Measurements from ENCODE around the gene P4HB. TPM values are rescaled to one million over a fixed set of nuclear protein-coding genes. Genes with fewer than 3 reads are reported as not detected.

P4HB gene
- total RNA-seq, 1 experiment from 2014 or later: 800 TPM

DNA sequence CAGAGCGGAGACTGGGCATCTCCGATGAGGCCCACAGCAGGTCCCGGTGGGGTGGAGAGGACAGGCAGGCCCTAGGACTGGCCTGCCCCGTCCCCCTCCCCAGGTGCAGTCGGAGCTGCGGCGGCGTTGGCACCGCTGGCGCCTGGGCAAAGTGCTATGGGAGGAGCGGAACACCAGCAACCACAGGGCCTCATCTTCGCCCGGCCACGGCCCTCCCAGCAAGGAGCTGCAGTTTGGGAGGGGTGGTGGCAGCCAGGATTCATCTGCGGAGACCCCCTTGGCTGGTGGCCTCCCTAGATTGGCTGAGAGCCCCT, 47.0 kb downstream of the P4HB start:
- no peak for DNase-seq (ENCODE audit: extremely low read depth, low read depth)

DNA sequence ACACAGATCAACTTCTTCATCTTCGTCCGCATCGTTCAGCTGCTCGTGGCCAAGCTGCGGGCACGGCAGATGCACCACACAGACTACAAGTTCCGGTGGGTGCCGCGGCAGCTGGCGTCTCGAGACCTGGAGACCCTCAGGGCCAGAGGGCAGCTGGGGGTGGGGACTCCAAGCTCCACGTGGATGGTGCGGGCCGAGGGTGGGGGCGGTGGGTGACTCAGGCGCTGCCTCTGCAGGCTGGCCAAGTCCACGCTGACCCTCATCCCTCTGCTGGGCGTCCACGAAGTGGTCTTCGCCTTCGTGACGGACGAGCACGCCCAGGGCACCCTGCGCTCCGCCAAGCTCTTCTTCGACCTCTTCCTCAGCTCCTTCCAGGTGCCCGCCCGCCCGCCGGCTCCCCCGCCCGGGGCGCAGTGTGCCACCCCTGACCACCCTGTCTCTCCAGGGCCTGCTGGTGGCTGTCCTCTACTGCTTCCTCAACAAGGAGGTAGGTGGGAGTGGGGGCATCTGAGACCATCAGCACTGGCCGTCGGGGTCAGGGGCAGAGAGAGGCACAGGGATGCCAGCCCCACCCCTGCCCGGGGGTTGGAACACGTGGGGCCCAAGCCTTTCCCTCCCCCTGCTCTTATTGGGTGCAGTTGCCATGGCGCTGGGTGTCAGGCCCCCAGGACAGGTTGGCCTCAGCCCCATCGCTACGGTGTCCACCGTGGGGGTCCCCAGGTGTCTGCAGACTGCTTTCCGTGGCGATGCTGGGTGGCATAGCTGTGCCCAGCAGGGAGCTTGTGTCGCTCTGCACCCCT, 47.6 kb downstream of the P4HB start:
- no peak for DNase-seq (ENCODE audit: extremely low read depth, low read depth)

DNA sequence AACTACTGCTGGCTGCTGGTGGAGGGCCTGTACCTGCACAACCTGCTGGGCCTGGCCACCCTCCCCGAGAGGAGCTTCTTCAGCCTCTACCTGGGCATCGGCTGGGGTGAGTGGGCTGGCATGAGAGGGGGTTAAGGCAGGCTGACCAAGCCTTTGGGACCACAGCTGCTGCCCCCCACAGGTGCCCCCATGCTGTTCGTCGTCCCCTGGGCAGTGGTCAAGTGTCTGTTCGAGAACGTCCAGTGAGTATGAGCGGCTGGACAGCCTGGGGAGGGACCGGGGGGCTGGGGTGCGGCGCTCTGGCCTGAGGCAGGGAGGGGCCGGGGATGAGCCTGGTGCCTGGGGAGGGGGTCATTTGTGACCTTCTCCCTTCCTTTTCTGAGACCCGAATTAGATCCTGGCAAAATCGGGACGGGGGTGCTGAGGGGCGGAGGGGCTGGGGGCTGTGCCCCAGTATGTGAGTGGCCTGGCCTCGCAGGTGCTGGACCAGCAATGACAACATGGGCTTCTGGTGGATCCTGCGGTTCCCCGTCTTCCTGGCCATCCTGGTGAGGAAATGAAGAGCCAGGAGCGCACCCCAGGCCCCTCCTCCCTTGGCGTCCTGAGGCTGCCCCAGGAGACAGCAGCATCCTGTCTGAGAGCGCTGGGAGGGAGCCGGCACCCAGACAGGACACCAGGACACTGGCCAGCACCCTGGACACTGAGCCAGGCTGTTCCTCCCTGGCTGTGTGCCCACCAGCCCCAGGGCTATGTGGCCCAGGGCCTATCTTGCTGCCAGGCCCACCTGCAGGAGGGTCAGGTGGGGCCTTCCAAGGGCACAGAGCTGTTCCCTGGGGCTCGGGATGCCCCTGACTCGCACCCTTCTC, 48.4 kb downstream of the P4HB start:
- no peak for DNase-seq (ENCODE audit: extremely low read depth, low read depth)

DNA sequence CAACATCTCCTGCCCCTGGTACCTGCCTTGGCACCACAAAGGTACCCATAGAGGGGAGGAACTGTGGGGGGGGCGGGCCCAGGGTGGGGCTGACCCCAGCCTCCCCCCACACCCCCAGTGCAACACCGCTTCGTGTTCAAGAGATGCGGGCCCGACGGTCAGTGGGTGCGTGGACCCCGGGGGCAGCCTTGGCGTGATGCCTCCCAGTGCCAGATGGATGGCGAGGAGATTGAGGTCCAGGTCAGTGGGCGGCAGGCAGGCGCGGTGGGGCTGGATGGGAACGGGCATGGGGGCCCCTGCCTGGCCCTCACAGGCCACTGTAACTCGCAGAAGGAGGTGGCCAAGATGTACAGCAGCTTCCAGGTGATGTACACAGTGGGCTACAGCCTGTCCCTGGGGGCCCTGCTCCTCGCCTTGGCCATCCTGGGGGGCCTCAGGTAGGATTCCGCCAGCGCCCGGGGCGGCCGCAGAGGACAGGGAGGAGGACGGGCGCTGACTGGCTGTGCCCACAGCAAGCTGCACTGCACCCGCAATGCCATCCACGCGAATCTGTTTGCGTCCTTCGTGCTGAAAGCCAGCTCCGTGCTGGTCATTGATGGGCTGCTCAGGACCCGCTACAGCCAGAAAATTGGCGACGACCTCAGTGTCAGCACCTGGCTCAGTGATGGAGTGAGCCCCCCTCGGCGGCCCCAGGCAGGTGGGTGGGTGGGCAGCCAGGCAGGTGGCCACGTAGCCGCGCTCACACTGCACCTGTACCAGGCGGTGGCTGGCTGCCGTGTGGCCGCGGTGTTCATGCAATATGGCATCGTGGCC, 49.2 kb downstream of the P4HB start:
- DNase-seq (ENCODE audit: extremely low read depth, low read depth): no peak

DNA sequence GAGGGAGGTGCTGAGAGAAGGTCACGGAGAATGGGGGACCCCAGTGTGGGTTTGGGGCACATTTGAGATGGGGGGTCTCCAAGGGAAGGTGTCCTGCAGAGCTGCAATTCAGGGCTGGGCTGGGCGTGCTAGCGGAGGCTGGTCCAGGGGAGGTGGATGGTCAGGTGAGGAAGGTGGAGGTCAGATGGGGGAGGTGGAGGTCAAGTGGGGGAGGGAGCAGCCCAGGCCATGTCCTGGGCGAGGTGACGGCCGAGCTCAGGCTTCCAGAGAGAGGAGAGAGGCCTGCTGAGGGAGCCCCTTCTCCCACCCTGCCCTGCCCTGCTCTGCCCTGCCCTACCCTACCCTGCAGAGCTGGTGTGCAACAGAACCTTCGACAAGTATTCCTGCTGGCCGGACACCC, 49.9 kb downstream of the P4HB start:
- no peak for DNase-seq (ENCODE audit: extremely low read depth, low read depth)

DNA sequence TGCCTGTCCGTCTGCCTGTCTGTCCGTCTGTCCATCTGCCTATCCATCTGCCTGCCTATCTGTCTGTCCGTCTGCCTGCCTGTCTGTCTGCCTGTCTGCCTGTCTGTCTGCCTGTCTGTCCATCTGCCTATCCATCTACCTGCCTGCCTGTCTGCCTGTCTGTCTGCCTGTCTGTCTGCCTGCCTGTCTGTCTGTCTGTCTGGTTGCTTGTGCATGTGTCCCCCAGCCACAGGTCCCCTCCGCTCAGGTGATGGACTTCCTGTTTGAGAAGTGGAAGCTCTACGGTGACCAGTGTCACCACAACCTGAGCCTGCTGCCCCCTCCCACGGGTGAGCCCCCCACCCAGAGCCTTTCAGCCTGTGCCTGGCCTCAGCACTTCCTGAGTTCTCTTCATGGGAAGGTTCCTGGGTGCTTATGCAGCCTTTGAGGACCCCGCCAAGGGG, 50.8 kb downstream of the P4HB start:
- DNase-seq (ENCODE audit: extremely low read depth, low read depth): no peak

DNA sequence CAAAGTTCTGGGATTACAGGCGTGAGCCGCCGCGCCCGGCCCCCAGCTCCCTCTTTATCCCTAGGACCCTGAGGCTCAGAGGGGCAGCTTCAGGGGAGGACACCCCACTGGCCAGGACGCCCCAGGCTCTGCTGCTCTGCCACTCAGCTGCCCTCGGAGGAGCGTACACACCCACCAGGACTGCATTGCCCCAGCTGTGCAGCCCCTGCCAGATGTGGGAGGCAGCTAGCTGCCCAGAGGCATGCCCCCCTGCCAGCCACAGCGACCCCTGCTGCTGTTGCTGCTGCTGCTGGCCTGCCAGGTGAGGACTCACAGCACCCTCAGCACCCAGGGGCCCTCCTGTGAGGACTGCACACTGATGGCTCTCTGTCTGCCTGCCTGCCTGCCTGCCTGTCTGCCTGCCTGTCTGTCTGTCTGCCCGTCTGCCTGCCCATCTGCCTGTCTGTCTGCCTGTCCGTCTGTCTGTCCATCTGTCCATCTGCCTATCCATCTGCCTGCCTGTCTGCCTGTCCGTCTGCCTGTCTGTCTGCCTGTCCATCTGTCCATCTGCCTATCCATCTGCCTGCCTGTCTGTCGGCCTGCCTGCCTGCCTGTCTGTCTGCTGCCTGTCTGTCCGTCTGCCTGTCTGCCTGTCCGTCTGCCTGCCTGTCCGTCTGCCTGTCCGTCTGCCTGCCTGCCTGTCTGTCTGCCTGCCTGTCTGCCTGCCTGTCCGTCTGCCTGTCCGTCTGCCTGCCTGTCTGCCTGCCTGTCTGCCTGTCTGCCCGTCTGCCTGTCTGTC, 51.4 kb downstream of the P4HB start:
- DNase-seq (ENCODE audit: extremely low read depth, low read depth): no peak

DNA sequence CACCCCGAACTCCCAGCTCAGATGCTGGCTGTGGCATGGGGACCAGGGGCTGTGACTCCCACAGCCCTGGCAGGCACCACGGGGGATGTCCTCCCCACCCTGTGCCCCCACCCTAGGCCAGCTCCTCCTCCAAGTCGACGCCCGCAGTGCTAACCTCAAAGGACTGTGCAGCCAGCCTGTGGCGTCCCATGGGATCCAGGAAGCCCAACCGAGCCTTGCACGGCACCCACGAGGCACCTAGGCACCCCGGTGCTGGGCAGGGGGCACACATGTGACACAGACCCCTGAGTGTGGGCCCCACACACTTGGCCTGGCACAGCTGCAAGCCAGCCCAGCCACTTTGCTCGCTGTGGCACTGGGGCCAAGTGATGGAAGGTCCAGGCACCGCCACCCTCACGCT, 52.5 kb downstream of the P4HB start:
- no peak for DNase-seq (ENCODE audit: extremely low read depth, low read depth)

DNA sequence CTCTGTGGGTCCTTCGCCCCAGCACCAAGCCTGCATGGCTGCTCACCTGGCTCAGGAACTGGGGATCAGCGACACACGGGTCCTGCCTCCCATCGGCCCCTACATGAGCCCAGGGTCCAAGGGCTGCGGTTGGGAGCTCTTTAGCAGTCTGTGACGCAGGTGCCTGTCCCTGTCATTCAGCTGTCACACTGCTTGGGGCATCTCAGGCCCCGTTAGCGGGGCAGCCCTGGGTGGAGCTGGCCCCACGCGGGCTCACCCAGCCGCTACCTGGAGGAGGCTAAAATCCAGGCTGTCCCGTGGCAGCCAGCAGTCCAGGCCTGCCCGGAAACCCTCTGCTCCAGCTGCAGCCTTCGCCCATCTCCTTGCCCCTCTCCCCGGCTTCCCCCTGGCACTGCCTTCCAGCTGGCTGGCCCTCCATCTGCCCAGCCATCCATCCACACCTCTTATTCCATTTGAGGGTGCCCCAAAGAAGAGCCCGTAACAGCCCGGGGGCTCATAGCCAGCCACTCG, 53.1 kb downstream of the P4HB start:
- DNase-seq (ENCODE audit: extremely low read depth, low read depth): no peak

DNA sequence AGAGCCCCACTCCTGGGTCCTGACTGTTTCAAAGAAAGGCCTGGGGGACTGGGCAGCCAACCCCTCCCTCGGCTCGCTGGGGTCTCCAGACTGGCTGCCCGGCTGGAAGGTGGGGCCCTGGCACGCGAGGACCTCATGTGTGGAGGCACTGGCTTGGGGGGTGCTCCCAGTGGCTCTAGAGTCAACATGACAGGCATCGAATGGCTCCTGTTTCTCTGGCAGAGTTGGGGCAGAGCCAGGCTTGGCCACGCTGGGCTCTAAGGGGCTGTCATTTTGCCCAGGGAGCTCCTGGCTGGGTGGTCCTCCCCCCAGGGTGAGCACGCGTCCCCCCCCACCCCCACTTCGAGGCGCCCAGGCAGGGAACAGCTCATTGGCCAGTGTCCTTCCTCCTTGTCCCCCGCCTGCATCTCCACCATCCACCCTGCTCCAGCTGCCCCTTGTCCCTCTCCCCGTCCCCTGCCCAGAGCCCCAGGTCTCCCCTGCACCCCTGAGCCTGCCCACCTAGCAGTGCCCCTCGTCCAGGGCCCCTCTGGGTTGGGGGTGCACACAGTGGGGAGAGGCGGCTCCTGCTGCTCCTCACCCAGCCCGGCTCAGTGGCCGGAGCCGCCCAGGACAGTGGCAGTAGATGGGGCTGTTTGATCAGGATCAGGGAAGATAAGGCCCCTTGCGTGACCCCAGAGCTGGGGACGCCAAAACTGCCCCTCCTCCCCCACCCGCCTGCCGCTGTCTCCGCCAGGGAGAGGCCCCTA, 53.7 kb downstream of the P4HB start:
- no peak for DNase-seq (ENCODE audit: extremely low read depth, low read depth)

DNA sequence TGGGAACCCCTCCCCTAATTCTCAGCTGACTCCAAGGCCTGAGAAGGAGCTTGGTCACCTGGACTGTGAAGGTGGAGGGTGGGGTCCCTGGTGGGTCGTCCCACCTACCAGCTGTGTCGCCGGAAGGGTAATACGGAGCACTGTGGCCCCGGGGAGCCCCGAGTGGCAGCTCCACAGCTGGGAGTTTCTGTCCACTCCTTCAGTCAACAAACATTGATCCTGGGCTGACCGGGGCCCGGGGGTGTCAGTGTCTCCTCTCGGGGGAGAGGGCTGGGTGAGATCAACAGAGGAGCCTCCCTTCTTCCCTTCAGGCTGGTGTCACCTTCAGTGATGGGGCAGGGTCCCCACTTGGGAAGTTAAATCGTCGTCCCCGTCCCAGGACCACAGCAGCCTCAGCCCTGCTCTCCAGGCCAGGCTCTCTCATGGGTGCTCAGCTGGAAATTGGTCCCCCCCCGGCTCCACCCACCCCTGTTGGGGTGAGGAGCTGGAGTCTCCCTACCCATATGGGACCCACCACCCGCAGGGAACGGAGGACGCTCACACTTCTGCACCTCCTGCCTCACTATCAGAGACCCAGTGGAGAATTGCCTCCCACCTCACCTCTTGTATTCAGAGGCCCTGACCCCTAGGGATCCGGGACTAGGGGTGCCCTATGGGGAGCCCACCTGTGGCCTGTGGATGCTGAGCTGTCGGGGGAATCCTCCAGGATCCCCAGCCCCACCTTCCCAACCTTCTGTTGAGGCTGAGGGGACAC, 54.5 kb downstream of the P4HB start:
- no peak for DNase-seq (ENCODE audit: extremely low read depth, low read depth)

DNA sequence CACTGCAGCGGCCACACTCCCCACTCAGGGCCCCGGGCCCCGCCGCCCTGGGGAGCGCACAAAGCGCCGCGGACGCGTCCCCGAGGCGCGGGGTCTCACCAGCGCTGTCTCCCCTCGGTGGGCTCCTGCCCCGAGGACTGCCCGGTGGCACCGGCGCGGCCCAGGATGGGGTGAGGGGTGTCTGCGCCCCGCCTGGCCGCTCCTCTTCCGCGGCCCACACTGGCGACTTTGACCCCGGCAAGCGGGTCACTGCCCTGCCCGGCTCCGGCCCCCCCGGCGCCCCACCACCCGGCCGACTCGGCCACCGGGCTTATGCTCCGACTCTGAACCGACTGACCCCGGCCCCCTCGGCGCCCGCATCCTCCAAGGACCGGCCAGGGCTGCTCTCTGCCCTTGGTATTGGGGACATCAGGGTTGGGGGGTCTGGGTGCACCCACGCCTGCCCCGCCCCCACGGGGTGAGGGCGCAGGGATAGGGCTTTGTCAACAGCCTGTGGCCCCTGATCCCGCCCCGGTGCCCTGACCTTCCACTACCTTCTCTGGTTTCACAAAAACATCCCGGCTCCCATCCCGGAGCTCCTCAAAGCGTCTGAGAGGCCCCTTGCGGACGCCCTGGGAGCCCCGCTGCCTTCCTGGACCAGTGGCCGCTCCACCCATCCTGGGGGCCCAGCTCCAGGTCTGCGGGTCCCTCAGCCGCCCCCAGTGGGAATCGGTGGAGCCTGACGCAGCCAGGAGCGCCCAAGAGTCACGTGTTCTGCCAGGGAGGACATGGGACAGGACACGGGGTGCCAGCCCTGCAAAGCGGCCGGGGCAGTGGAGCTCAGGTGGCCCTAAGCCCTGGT, 55.6 kb downstream of the P4HB start:
- no peak for DNase-seq (ENCODE audit: extremely low read depth, low read depth)

DNA sequence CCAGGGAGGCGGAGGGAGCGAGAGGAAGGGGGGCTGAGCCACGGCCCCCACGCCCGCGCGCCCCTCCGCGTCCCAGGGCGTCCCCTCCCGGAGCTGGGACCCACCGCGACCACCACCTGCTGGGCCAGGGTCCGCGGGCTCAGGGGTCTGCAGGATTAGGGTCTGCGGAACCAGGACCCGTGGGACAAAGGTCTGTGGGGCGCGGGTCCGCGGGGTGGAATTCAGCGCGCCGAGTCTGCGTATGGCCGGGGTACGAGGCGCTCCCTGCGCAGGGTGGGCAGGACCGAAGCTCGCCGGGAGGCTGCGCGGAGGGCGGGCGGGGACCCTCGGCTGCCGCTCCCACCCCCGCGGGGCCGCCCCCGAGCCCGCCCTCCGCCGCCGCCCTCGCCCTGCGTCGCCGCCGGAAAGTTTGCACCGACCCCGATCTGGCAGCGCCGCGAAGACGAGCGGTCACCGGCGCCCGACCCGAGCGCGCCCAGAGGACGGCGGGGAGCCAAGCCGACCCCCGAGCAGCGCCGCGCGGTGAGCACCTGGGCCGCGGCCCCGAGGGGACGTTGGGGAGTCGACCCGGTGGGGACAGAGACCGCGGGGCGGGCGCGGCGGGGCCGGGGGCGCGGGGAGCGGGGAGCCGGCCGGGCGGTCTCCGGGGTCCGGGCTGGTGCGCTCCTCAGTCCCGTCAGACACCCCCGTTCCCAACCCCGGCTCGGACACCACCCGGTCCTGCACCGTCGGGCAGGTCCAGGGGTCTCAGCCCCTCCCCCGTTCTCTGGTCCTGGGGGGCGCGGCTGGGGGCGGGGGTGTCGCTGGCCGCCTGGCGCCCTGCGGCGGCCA, 56.4 kb downstream of the P4HB start, which contains the start of gene GCGR:
Gene GCGR, plus strand, starts transcription at position 423 of the 831 bp plus-strand sequence. CDS start 4,869 bp downstream, outside the sequence.
- no peak for DNase-seq (ENCODE audit: extremely low read depth, low read depth)

DNA sequence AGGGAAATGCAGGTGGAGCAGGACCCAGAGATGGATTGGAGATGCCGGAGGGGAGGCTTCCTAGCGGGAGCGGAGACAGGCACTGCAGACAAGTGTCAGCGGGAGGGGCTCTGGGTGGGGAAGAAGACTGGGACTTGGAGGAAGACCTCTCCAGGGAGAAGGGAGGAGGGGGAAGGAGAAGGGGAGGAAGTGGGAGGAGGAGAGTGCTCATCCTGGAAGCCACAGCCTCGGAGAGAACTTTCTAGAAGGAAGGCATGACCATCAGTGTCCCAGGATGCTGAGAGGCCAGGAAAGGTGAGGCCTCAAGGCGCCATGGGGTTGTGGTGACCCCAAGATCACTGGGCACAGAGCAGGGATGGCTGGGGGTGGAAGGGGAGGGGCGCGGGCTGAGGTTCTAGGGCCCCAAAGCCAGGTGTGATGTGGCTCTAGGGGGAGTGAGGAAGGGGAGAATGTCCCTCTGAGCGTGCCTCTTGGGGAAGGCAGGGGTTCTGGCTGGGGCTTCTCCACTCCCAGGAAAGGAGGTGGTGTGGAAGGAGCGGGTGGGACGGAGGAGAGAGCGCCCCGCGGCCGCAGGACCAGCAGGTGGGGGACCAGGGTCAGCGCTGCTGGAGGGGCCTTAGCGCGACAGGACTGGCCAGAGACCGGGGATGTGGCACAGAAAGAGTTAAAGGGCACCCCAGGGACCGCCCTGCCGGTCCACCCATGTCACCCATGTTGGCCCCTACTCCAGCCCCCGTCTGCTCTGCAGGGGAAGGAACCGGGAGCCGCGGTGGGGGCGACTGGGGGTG, 57.3 kb downstream of the P4HB start:
- no peak for DNase-seq (ENCODE audit: extremely low read depth, low read depth)

DNA sequence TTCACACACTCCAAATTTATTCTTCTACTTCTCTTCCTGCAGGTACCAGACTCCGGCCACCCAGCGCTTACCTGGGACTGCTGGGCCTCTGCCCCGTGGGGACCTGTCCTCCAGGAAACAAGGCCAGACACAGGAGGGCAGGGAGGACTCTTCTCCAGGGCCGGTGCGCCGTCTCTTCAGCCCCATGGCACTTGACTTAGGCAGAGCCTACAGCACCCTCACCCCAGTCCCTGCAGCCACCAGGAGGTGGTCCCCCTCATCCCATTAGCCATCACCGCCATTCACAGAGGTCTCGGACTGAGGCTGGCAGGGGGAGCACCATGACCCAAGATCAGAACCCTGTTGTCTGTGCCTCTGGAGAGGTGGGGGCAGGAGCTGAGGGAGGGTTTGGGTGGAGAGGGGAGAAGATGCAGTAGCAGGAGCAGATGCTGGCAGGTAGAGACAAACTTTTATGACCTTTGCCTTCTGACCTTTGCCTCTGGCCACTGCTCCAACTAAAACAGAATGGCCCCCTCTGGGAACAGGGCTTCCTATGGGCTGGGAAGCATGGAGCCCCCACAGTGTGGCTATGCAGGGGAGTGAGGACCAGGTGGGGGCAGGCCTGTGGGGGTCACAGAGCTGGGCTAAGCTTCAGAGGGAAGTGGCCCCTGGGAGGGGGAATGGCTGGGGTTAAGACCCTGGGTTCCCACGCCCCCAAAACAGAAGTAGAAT, 58.1 kb downstream of the P4HB start:
- DNase-seq (ENCODE audit: extremely low read depth, low read depth): no peak

Data from NCI-H460 (cell line).